COR-L47 (cell line): Measurements from ENCODE around the gene TRABD.
A peak's percentile ranks its signal among the peaks of the same experiment; 100 is the strongest.
"Not testable (repeated sequence)": the region's sequence is repeated elsewhere in the genome, so short reads cannot be mapped to it uniquely, and the experiment has no call there.

Experiments used
- DNase-seq: peaks from one replicate; lab custom pipeline; 2025; lab: John Stamatoyannopoulos, UW

The TRABD gene, protein sequence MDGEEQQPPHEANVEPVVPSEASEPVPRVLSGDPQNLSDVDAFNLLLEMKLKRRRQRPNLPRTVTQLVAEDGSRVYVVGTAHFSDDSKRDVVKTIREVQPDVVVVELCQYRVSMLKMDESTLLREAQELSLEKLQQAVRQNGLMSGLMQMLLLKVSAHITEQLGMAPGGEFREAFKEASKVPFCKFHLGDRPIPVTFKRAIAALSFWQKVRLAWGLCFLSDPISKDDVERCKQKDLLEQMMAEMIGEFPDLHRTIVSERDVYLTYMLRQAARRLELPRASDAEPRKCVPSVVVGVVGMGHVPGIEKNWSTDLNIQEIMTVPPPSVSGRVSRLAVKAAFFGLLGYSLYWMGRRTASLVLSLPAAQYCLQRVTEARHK

DNA sequence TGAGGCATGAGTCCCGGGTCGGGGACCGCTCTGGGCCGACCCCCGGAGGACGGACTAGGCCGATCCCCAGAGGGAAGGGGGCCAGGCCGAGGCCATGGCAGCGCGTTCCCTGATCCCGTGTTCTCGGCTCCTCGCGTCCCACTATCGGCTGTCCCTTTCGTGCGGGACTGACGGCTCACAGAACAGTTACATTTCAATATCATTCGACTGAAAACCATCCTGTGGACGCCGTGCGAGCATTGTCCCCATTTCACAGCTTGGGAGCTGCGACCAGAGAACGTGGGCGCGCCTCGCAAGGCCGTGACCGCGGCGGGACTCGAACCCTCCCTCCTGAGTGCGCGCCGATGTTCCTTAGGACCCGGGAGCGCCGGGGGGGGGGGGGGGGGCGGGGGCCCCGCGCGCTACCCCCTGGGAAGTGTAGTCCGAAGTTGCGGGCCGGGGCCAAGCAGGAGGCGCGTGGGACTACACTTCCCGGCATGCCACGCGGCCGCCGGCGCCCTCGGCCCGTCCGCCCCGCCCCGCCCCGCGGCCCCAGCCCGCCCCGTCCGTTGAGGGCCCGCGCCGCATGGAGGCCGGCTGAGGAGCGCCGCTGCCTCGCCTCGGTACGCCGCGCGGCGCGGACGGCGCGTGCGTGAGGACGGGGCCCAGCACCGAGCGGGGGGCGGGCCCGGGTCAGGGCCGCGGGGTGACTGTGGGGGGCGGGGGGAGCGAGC is at the start of gene TRABD:
TRABD (plus strand) TSS at position 539 of the 713 bp plus-strand sequence. CDS start 7,148 bp downstream, outside the sequence.
- DNase-seq = peak; percentile 85

DNA sequence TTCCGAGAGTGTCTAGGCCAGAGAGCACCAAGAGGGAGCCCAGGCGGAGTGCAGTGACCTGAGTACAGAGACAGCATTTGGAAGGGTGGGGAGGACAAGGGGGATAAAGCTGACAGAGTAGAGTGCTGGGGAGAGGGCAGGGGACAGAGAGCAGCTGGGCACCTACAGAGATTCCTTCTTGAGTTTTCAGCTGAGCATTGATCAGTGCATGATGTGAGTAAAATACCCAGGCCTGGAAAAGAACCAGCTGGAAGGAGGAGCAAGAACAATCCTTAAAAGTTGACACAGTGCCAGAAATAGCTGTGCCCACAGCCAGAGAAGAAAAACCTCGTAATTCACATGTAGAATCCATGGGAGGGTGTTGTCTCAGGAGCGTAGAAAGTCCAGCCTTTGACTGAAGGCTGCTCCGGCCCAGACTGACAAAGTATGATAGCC is 49.1 kb upstream of the TRABD start:
- DNase-seq = peak; percentile 35

DNA sequence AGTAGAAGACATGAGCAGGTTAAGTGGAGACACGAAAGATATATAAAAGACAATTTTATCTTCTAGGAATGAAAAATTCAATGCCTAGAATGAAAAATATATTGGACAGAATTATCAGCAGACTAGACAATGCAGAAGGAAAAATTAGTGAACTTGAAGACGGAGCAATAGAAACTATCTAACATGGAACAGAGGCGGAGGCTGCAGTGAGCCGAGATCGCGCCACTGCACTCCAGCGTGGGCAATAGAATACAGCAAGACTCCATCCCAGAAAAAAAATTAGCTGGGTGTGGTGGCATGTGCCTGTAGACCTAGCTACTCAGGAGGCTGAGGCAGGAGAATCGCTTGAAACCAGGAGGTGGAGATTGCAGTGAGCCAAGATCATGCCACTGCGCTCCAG is 48.4 kb upstream of the TRABD start:
- DNase-seq = not testable (repeated sequence)

DNA sequence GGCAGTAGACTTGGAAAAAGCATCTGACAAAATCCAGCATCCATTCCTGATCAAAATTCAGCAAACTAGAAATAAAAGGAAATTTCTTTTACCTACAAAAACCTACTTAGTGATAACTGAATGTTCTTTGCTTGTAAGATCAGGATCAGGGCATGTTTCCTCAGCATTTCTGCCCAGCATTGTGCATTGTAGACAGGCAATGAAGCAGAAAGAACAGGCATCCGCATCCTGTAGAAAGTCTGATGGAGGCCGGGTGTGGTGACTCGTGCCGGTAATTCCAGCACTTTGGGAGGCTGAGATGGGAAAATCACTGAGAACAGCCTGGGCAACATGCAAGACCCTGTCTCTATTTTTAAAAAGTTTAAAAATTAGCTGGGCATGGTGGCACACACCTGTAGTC is 47.7 kb upstream of the TRABD start:
- no peak for DNase-seq

DNA sequence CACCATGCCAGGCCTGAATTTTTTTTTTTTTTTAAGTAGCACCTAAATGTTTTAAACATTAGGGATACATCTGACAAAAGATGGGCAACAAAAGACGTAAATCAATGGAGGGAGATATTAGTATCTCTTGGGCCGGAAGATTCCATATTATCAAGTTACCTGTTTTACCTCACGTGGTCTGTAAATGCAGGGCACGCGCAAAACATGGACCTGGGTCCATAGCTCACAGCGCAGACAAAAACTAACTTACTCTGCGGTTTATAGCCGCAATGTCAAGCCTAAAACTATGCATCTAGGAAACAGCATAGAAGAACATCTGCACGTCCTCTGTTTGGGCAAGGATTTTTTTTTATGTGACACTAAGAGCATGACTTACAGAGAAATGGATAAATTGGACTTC is 46.7 kb upstream of the TRABD start:
- DNase-seq = no peak

DNA sequence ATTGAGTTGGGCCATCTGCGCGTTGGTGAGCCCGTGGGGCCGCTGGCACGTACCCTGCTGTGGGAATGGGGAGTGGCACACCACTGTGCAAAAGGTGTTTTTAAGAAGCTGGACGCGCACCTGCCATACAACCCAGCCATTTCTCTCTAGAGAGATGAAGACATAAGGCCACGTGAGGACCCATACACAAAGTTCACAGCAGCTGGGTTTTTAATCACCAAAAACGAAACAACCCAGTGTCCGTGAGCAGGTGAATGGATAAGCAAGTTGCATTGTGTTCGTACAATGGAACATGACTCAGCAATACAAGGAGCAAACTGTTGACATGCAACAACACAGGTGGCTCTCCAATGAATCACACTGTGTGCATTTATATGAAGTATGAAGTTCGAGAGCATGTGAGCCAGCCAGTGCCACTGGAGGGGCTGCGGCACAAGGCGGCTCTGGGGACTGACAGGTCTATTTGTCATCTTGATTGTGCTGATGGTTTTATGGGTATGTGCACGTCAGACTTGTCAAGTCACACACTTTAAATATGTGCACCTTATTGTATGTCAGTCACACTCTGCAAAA is 45.8 kb upstream of the TRABD start:
- DNase-seq = peak; percentile 92

DNA sequence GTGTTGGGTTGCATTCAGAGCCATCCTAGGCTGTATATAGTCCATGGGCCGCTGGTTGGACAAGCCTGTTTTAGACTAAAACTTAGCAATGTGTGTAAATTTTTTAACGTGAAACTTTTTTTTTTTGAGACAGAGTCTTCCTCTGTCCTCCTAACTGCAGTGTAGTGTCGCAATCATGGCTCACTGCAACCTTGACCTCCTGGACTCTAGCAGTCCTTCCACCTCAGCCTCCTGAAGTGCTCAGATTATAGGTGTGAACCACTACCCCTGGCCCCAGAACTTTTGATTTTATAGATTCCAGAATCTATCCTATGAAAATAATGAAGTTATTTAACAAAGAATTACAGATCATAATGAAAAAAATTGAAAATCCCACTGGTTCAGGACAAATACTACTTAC is 45.1 kb upstream of the TRABD start:
- DNase-seq = no peak

DNA sequence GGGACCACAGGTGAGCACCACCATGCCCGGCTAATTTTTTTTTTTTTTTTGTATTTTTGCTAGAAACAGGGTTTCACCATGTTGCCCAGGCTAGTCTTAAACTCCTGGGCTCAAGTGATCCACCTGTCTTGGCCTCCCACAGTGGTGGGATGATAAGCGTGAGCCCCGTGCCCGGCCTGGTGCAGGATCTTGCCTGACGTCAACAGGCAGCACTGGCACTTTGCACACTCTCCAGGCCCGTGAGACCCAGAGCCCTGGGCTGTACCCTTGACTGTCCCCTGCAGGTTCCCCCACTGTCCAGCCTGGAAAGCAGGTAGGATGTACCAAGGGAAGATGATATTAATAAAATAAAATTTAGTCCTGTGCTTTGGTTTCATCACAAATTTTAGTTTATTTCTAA is 44.3 kb upstream of the TRABD start:
- no peak for DNase-seq

DNA sequence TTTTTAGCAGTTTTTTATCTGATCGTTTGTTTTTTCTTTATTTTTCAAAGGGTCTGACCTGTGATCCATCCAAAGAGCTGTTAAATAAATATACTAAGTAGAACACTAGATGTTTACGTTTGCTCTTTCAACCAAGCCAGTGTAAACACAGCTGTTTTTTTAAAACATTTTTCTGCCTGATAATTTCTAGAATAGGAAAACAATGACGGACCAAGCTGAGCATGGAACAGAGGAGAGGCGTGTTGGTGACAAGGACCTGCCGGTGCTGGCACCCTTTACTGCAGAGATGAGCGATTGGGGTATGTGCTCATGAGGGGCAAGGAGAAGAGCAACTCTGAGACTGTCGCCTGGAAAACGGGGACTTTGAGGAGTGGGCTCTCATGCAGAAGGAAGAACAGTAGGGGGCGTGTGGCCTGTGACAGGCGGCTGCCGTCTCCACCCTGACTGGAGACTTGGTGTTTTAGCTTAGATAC is 43.8 kb upstream of the TRABD start:
- DNase-seq = peak; percentile 67

DNA sequence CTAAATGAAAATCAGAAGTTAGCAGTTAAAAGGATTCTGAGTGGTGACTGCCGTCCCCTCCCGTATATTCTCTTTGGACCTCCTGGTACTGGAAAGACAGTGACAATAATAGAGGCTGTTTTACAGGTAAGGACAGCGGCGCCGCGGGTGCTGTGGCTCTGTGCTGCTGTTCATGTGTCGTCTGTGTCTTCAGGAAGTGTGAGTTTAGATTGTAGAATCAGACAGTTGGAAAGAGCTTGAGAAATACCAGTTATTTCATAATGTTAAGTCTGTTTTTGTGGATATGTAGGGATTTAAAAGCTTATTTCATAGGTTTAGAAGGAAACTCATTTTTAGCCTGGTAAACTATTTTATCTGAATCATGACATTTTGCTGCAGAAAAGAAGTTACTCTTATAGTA is 42.6 kb upstream of the TRABD start:
- DNase-seq = no peak

DNA sequence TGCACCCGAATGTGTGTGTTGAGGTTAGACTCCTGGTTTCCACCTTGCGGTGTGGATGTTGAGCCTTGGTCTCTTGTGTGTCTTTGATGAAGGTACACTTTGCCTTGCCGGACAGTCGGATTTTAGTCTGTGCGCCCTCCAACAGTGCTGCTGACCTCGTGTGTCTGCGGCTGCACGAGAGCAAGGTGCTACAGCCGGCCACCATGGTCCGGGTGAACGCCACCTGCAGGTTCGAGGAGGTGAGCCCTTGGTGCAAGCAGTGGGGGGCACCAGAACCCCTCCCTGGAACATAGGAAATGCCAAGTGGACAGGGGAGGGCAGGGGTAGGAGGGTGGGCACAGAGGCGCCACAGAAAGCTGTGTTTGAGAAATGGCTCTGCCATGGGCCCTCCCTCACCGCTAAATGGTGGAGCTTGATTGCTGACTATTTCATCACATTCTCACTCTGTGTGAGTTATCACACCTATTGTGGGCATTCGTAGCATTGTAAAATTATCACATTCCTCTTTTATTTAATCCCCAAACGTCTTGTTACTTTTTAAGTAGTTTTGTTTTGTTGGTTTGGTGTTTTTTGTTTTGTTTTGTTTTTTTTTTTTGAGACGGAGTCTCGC is 41.6 kb upstream of the TRABD start:
- DNase-seq = no peak

DNA sequence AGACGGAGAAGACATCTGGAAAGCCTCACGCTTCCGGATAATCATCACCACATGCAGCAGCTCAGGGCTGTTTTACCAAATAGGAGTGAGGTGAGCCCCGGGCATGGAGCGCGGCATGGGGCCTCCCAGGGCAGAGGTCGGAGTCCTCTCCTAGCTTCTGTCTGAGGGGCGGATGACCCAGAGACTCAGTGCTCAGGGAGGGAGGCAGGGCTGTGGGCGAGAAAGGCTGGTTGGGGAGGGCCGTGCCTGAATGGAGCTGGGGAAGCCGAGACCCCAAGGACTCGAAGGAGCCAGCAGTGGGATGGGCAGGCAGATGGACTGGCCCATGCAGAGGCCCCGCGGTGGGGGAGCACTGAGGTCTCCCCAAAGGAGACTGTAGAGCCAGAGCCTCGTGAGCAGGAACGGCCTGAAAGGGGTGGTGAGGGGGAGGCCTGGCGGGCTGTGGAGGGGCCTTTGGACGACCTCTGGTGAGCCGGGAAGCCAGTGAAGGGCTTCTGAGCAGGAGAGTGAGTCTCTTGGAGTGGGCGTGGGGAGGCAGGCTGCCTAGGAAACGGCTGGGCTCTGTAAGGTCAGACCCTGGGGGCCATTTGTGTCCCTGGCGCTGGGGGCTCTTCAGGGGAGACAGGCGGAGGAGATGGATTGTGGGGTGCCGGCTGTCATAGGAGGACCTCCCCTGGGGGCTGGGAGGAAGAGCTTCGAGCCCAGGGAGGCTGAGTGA is 39.8 kb upstream of the TRABD start:
- DNase-seq = no peak

DNA sequence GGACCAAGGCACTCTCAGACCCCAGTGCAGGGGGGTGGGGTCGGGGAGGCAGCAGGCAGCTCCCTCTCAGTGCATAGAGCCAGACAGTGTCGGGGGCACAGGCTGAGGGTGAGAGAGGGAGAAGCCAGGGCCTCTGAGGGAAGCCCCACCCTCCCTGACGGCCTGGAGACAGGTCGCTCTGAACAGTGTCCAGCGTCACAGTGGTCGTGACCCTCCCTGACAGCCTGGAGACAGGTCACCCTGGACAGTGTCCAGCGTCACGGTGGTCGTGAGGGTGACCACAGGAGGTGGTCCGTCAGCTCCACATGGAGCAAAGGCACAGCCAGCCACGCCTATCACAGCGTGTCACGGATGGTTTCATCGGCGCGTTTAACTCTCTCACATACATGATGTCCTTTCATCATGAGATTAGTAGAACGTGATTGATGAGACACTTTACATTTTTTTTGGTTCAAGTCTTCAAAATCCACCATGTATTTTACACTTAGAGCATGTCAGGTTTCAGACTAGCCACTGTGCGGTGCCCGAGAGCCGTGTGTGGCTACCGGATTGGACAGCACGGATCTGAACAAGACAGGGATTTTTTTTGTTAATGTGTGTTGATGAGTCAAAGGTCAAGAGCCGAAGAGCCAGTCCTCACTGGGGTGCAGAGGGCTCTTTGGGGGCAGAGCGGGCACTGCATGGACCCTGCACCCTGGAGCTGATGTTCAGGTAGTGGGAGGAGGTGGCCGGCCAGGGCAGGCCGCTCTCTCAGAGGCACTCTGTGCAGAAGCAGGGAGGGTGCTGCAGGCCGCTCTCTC is 39.1 kb upstream of the TRABD start:
- DNase-seq = no peak

DNA sequence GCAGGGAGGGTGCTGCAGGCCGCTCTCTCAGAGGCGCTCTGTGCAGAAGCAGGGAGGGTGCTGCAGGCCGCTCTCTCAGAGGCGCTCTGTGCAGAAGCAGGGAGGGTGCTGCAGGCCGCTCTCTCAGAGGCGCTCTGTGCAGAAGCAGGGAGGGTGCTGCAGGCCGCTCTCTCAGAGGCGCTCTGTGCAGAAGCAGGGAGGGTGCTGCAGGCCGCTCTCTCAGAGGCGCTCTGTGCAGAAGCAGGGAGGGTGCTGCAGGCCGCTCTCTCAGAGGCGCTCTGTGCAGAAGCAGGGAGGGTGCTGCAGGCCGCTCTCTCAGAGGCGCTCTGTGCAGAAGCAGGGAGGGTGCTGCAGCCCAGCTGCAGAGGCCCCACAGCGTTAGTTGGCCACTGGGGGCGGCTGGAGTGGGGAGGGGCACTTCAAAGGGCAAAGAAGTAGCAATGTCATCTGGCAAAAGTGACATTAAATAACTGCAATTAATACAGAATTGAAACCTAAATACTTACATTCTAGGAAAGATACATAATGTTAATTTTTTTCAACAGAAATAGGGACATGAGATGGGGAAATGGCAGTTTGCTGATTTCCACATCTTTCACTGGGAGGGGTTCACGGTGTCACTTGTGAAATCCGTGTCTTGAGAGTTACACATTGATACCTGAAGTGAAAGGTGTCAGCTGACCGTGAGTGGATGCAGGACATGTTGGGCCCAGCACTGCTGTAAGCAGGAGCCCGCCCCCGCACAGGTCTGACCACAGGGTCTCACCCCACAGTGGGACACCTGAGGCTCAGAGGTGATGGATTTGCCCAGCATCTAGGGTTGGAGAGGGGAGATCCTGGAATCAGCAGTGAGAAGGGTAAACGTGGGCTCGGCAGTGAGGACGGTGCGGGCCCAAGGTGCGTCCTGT is 38.2 kb upstream of the TRABD start:
- not testable (repeated sequence) for DNase-seq

DNA sequence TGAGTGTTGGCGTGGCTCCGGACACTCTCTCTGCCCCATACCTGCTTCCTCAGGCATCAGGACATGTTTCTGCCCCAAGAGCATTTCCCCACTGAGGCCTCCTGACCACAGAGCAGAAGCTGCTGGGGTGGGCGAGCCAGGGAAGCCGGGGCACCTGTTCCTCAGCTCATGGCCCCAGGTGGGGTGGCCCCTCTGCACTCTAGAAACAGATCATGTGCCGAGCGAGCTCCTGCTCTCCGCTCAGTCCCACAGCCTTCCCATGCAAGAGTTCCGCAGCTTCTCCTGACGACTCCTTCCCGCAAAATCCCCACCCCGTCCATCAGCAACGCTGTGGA is 37.6 kb upstream of the TRABD start:
- no peak for DNase-seq

DNA sequence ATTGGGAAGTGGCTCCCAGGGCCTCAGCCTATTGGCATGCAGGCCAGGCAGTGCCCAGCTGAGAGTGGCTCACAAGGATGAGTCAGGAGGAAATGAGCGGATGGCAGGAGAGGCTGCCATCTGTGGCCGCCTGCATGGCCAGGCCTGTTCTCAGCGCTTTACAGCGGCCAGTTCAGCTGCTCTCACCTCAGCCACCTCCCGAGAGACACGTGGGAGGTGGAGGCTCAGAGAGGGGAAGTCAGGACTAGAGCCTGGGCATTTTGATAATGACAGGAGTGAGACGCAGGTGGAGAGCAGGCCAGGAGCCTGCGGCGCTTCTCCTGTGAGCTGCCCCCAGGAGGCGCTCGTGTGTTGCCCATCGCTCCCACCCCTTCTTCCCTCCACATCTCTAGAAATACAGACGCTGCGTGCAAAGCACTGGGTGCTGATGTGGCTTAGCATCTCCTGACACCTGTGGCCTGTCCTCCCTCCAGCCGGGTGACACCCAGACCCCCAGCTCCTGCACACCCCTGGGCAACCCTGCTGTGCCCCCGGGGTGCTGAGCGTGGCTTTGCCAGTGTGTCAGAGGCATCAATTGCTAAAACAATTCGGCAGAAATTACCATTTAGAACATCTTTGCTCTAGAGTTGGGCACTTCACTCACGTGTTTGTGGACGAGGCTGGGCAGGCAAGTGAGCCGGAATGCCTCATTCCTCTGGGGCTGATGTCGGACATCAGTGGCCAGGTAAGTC is 36.6 kb upstream of the TRABD start:
- DNase-seq = no peak

DNA sequence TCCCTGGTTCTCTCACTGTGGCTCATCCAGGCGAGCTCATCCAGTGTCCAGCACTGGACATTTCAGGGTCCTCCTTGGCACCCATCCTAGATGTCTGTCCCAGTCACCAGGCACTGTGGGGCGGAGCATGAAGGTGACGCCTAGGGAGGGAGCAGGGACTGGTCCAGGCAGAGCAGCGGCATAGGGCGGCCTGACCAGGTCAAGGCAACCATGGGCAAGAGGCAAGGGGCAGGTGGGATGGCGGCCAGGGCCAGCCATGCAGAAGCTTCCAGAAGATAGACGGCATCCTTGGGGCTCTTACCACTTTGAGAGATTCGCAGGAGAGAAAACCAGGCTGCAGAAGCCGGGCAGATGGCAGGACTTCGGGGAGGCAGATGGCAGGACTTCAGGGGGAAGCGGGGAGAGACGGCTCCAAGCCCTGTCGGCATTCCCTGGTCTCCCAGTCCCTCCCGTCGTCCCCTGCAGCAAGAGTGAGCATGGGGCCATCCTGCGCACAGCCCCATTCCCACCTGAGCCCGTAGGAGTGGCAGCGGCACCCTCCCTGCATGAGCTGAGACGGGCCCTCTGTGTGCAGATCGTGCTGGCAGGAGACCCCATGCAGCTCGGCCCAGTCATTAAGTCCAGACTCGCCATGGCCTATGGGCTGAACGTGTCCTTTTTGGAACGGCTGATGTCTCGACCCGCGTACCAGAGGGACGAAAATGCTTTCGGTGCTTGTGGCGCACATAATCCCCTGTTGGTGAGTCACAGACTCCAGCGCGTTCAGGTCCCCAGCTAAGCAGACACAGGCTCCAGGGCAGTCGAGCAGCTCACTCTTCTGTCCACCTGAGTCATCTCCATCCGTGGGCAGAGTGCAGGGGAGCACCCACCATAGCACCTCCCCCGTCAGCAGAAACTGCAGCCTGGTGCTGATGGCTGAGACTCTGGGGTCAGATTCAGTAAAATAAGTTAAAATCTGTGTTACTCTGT is 35.3 kb upstream of the TRABD start:
- no peak for DNase-seq
